GM20431 (cell line): Measurements from ENCODE around the gene APH1A.
"Not testable (repeated sequence)": the region's sequence is repeated elsewhere in the genome, so short reads cannot be mapped to it uniquely, and the experiment has no call there.

Experiments
- in situ Hi-C: fragments of 300-500 bp; cut with MseI, MboI; formaldehyde crosslinking; loops from one replicate; pipeline ENCODE4 v1.15.0; 2020; ENCODE audit warnings: low sequenced_read_pairs; ENCODE audit not compliant: unreplicated experiment

Gene APH1A

DNA sequence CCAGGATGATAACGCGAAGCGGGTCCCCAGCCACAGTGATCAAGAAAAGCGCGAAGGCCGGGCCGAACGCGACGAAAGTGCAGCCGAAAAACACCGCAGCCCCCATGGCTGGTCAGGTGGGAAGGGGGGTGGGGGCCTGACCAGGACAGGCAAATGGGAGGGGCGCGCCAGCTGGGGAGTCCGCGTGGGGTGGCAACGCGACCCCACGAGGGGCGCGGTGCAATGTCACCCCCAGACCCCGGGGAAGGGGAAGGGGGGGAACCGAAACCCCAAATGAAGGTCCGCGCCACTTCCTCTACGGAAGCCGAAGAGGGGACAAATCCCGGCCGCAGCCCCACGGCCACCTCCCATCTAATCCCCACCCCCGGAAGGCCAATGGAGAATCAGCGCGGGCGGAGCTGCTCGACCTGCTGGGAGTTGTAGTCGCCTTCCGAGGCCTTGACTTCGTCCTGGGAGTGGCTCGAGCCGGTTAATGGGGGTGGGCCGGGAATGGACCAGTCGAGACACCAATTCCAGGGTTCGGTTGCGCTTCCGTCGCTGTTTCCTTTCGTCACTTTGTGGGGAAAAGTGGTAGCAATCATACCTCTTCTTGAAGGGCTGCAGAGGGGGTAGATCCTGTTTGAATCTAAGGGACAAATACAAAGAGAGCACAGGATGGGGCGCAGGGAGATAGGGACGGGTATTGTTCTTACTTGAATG, at the start of gene APH1A:
Gene APH1A (minus strand): TSS at position 312 of the 699 bp plus-strand sequence. CDS start 206 bp downstream, at position 106.
- in situ Hi-C loops, result loop anchor here (25.0 kb wide), 1 partner anchor 268 kb away; the partner anchor contains the start of gene ADAMTSL4

DNA sequence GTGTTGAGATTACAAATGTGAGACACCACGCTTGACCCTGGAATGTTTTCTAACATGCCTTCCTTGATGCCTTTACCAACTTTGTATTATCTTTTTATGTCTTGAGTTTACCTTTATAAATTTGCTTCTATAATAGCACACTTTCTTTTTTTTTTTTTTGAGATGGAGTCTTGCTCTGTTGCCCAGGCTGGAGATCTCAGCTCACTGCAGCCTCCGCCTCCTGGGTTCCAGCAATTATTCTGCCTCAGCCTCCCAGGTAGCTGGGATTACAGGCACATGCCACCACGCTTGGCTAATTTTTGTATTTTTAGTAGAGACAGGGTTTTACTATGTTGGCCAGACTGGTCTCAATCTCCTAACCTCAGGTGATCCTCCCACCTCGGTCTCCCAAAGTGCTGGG, 45.9 kb upstream of the APH1A start:
- in situ Hi-C loops, result not testable (repeated sequence)

GRCh38 chr1:150311762-150312161, 42.9 kb upstream of the APH1A start:
- in situ Hi-C loops, result no loop called here

DNA sequence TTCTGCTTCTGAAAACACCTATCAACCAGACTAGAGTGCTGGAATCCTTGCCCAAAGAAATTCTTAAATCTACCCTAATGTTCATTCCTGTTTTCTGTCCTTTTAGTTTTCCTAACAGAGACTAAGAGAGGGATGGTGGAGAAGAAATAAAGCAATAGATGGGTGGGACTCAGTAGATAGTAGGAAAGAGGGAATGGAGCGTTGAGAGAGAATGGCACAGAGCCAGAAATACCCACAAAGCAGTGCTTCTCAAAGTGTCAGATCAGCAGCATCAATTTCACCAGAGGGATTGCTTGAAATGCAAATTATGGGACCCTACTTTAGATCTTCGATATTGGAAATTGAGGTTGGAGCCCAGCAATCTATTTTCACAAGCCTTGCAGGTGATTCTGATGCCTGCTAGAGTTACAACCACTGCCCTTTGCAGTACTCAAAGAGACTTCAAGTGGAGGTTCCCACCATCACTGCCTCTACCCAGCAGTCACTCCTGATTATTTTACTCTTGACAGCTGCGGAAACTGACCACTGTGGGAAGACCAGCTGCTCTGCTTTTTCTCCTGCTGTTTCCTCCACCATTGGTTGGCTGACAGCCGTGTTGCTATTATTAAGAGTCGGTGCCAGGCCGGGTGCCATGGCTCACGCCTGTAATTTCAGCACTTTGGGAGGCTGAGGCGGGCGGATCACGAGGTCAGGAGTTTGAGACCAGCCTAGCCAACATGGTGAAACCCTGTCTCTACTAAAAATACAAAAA, 41.1 kb upstream of the APH1A start:
- in situ Hi-C loops, result no loop called here

DNA sequence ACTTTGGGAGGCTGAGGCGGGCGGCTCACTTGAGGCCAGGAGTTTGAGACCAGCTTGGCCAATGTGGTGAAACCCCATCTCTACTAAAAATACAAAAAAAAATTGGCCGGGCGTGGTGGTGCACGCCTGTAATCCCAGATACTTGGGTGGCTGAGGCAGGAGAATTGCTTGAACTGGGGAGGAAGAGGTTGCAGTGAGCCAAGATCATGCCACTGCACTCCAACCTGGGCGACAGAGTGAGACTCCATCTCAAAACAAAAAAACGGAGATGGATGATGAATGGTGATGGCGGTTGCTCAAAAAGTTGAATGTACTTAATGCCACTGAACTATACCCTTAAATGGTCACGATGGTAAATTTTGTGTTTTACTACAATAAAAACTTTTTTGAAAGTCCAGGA, 39.8 kb upstream of the APH1A start:
- in situ Hi-C loops, result not testable (repeated sequence)

DNA sequence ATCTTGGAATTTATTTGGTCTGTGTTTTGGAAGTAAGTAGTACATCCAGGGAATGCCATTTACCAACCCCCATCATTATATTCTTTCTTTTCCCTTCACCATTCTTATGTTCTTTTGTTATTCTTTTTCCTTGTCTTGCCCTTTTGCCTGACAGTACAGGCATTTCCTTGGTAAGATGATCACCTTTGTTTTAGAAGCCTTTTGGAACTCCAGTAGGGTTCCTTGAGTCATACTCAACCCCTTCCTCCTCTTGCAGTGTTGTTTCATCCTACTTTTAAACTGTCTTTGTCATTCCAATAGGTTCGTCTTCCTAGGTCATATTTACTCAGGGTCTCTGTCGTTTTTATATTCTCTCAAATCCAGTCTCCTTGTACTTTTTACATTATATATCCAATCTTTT, 34.1 kb upstream of the APH1A start:
- in situ Hi-C loops, result no loop called here

- in situ Hi-C loops, result no loop called here
Observed at GRCh38 chr1:150302338-150302737, 33.5 kb upstream of the APH1A start.

DNA sequence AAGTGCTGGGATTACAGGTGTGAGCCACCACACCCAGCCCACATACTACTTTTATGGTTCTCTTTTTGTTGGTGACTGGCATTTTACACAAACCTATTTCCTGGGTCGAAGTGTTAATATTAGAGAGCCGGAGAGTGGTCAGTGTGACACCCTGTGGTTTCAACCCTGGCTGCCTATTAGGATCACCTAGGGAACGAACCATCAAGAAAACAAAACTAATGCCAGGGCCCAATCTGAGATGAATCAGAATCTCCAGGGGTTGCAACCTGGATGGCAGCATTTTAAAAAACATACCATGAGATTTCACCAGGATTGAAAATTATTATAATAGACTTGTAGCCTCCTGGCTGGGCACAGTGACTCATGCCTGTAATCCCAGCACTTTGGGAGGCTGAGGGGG, 30.9 kb upstream of the APH1A start:
- in situ Hi-C loops, result no loop called here

DNA sequence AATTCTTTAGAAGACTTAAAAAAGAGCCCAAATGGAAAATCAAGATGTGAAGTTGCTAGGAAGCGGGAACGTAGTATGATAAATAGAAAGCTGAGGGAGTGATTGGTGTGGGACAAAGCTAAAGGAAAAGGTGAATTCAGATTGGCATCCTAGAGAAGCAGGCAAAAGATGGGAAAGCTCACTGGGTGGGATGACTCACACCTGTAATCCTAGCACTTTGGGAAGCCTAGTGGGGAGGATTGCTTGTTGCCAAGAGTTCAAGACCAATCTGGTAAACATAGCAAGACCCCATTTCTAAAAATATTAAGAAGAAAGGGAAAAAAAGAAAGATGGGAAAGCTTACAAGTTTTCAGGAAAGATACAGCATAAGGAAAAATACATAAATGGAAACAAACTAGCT, 26.7 kb upstream of the APH1A start:
- in situ Hi-C loops, result no loop called here

- in situ Hi-C loops, result no loop called here
Observed at GRCh38 chr1:150293433-150294253, 24.8 kb upstream of the APH1A start, which contains the start of gene MRPS21. MRPS21 (plus strand) TSS chr1:150293861; CDS start chr1:150294367, 506 bp downstream.

- in situ Hi-C loops, result no loop called here
Observed at GRCh38 chr1:150288822-150289221, 20.0 kb upstream of the APH1A start.

DNA sequence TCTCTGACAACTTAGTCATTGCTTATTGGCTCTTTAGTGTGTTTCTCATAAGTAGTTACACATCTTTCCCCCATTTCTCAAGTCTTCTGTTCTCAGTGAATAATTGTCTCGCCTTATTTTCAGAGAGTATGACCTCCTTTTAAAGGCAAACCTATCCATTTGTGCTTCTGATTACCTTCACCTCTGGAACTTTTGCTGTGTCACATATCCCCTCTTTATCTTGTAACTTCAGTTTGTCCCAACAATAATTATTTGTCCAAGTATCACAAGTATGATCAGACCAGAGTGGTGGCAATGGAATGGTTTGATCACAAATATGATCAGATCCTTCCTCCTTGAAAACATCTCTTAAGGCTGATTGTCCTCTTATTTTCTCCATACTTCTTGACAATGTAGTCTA, 19.6 kb upstream of the APH1A start:
- in situ Hi-C loops, result no loop called here

DNA sequence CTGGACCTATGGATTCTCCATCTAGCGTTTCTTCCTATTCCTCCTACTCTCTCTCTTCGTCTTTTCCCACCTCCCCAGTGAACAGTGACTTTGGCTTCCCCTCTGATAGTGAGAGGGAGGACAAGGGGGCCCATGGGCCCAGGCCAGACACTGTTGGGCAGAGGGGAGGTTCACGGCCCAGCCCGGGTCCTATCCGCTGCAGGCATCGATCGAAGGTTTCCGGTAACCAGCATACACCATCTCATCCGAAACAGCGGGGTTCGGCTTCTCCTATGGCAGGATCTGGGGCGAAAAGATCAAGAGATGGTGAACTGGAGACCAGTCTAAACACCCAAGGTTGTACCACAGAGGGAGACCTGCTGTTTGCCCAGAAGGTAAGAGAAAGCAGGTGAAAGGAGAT, 14.4 kb upstream of the APH1A start:
- in situ Hi-C loops, result no loop called here

DNA sequence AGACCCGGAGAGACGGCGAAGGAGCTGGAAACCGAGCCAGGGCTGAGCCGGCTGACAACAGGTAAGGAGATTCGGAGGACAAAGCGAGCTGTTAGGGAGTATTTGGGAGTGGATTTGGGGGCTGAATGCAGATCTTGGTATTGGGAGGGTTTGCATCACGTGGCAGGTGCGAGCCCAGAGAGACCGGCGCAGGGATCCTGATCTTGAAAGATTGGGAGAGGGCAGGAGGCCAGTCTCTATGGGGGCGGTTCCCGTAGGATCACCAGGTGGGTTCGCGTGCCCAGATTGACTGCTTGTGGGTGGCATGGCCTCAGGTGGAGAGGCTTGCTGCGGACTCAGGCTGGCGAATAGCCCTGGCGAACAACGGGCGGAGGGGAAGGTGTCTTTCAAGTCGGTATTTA, 13.7 kb upstream of the APH1A start:
- in situ Hi-C loops, result no loop called here

- in situ Hi-C loops, result no loop called here
Observed at GRCh38 chr1:150281758-150282557, 13.1 kb upstream of the APH1A start, which contains the start of gene CIART. CIART (plus strand) TSS chr1:150282554; CDS start chr1:150283268, 714 bp downstream.

GRCh38 chr1:150281221-150281757, 12.5 kb upstream of the APH1A start:
- in situ Hi-C loops, result no loop called here

- in situ Hi-C loops, result no loop called here
Observed at GRCh38 chr1:150280138-150280707, 11.4 kb upstream of the APH1A start.

DNA sequence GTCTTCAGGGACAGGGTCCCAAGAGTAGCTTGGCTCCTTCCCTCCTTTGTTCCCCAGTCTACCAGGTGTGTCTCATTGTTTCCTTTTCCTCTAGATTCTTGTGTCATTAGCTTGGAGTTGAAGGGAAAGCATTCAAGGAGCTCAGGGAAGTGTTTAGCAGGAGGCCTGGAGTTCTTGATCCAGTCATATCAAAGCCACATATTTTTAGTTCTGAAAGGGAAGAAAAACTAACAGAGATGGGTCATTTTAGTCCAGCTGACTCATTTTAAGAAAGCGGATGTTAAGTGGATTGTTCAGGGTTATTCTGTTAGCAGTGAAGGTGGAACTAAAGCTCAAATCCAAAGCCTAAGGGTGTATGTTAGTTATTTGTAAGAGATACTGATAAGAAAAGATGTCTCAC, 4.5 kb upstream of the APH1A start:
- in situ Hi-C loops, result loop anchor here (25.0 kb wide), 1 partner anchor 264 kb away; the partner anchor contains the start of gene ADAMTSL4
